Right lobe of liver (tissue), 6 donors: ENCODE measurements around the gene CCNB1IP1. TPM values are rescaled to one million over a fixed set of nuclear protein-coding genes. Genes with fewer than 3 reads are reported as not detected.

Source experiments
- ATAC-seq, 4 donors: fragments of 200-7000 bp; cut with Tn5 transposase; one replicate each; pipeline ENCODE4 v1.9.1; 2020; ENCODE audit warnings: mild to moderate bottlenecking in 4 of 4, moderate library complexity in 4 of 4
- DNase-seq, 3 donors: peaks; one replicate each; pipeline ENCODE4 v3.0.0-alpha.2; 2020
- H3K27ac ChIP-seq, 3 donors: fragments of 200-600 bp; one replicate each; pipeline ENCODE4 v1.8.0; 2022
- H3K27me3 ChIP-seq, 2 donors: fragments of 200-600 bp; one replicate each; pipeline ENCODE4 v1.8.0; 2022
- H3K36me3 ChIP-seq, 4 donors: fragments of 200-600 bp; sonication (generic) in 1 of 4; one replicate each; pipeline versions ENCODE4 v1.5.1 to v1.8.0; 2017 to 2022; ENCODE audit warnings: control low read depth in 1 of 4
- H3K4me1 ChIP-seq, 4 donors: fragments of 200-600 bp; sonication (generic) in 1 of 4; one replicate each; pipeline versions ENCODE4 v1.5.1 to v1.8.0; 2017 to 2022; ENCODE audit warnings: control low read depth in 1 of 4
- H3K4me3 ChIP-seq, 3 donors: fragments of 200-600 bp; one replicate each; pipeline ENCODE4 v1.8.0; 2022
- H3K9me3 ChIP-seq, 4 donors: fragments of 200-600 bp; sonication (generic) in 1 of 4; one replicate each; pipeline versions ENCODE4 v1.5.1 to v1.8.0; 2017 to 2022; ENCODE audit warnings: control low read depth in 1 of 4
- POLR2A ChIP-seq: fragments of 450-650 bp; IDR thresholded peaks from one replicate; pipeline ENCODE4 v1.6.1; 2017; ENCODE audit warnings: antibody characterized with exemption, mild to moderate bottlenecking
- WGBS: methylation state at CpG from one replicate; pipeline ENCODE4 v1.1.6; 2018; ENCODE audit warnings: low coverage, low lambda C conversion rate; ENCODE audit not compliant: insufficient coverage; ENCODE audit errors: missing lambda C conversion rate; 5-methylcytosine and 5-hydroxymethylcytosine counted together
- intact Hi-C, 2 donors: fragments of 100-400 bp; cut with DNase I; formaldehyde crosslinking; loops; one replicate each; pipeline versions ENCODE4 v1.11.2 to v1.14.1; 2022
- total RNA-seq, 6 experiments: library from RNA; depleted of rRNA in 2 of 6; stranded (reverse); fragments of >200 nt in 2 of 6; fragmentation: NEBNext Ultra II Directional in 3 of 6; extraction: Animal tissue kit (Norgen Biotek cat#: 25700) in 3 of 6; gene quantifications; one replicate each; pipeline versions ENCODE4 v1.1.0 to v1.2.4, GENCODE V29; 2016 to 2023
- TF ChIP-seq, protein P1 (sequence below), 4 donors: fragments of 200-600 bp in 3 of 4; fragments of 450-650 bp in 1 of 4; IDR thresholded peaks; one replicate each; pipeline versions ENCODE4 v1.5.1 to v1.8.0; 2016 to 2022; ENCODE audit warnings: antibody characterized with exemption in 4 of 4, mild to moderate bottlenecking in 2 of 4
- donor health status: DM: no; HTN: yes; CAD: no.
- donor health status: DM: no; HTN: no; CAD: no.
- donor health status: DM: no; HTN: no; CAD: no.
- donor health status: DM: no; HTN: yes; CAD: no.
- donor health status: DM: no; HTN: yes; CAD: no.

Gene CCNB1IP1
- total RNA-seq, 6 experiments from 2014 or later, result 15.7 to 55.5 (median 24.9) TPM

DNA sequence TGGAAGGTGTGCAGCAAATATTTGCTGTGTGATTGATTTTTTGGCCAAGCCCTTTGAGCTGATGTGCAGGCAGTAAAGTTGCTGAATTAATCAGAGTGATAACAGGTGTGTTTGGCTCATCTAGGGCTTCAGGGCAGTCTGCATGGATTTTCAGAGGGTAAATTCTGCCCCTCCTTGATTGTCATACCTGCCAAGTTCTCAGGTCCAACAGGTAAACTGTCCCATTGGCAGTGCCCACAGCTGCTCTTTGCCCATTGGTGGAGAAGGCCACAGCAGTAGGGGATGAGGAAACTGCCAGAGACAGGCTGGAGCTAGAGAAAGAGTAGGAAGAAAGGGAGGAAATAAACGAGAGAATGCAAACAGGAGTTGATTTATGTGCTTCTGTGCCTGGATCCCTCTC lies 46.7 kb upstream of the CCNB1IP1 start:
- DNase-seq (no peak), ATAC-seq (peak in 2 of 4 donors; percentile 15 to 67)
- intact Hi-C loops, result no loop called here
- Histone ChIP-seq H3K27me3 (no peaks in the 10 kb centered on the region), H3K36me3 (peaks cover 6 to 79% (median 45%) of the 10 kb centered on the region in 4 donors), H3K4me1 (peaks cover 0 to 30% (median 0%) of the 10 kb centered on the region in 4 donors), H3K27ac (no peak overlapping the region), H3K9me3 (no peaks in the 10 kb centered on the region), H3K4me3 (no peak overlapping the region)
- TF ChIP-seq, protein P1, sequence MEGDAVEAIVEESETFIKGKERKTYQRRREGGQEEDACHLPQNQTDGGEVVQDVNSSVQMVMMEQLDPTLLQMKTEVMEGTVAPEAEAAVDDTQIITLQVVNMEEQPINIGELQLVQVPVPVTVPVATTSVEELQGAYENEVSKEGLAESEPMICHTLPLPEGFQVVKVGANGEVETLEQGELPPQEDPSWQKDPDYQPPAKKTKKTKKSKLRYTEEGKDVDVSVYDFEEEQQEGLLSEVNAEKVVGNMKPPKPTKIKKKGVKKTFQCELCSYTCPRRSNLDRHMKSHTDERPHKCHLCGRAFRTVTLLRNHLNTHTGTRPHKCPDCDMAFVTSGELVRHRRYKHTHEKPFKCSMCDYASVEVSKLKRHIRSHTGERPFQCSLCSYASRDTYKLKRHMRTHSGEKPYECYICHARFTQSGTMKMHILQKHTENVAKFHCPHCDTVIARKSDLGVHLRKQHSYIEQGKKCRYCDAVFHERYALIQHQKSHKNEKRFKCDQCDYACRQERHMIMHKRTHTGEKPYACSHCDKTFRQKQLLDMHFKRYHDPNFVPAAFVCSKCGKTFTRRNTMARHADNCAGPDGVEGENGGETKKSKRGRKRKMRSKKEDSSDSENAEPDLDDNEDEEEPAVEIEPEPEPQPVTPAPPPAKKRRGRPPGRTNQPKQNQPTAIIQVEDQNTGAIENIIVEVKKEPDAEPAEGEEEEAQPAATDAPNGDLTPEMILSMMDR (IDR thresholded peaks at IDR 0.05), result no peak
- no peak for TF ChIP-seq POLR2A
- 14% methylated on average over 1 of the region's 1 CpG for WGBS

DNA sequence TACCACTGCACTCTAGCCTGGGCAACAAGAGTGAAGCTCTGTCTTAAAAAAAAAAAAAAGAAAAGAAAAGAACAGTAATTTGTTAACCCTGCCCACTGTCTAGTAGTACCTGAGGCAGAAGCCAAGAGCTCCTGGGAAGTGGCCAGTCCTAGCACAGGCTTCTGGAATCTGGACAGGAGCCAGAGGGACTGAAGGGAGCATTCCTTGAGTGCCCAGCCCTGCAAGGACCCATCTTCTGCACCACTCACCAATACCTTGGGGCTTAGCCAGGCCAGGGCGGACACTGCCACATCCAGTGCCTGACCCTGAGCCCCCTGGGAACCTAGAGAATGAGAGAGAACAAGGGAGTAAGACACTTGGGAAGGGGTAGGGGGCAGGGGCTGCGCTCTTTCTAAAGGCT lies 44.1 kb upstream of the CCNB1IP1 start:
- intact Hi-C loops, result no loop called here
- TF ChIP-seq, protein P1 (IDR thresholded peaks at IDR 0.05), result no peak
- TF ChIP-seq POLR2A, result no peak
- Histone ChIP-seq H3K27me3 (no peaks in the 10 kb centered on the region), H3K4me1 (peaks cover 0 to 30% (median 0%) of the 10 kb centered on the region in 4 donors), H3K27ac (no peak overlapping the region), H3K36me3 (peaks cover 11 to 78% (median 49%) of the 10 kb centered on the region in 4 donors), H3K4me3 (no peak overlapping the region), H3K9me3 (no peaks in the 10 kb centered on the region)
- ATAC-seq (no peak), DNase-seq (no peak)
- no CpG with 5 or more reads among the region's 2 CpGs for WGBS

DNA sequence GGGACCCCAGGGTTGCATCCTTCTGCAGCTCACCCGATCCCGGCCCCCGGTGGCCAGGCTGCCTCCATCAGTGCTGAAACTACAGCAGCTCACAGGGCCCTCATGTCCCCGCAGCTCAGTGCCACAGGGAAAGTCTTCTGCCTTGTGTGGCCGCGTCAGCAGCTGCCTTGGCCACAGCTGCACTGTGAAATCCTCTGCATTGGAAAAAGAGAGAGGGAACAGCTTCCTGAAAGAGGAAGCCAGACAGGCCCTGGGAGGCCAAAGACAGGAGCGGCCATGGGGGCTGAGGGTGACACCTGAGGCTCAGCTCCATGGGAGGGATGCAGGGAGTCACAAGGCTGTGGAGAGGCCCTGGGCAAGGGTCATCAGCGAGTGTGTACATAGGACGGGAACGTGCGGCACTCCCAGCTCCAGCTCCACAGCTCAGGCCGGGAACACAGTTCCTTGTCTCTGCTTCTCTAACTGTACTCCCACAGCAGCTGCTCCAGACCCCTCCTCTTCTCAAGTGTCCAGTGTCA lies 43.1 kb upstream of the CCNB1IP1 start:
- no CpG with 5 or more reads among the region's 12 CpGs for WGBS
- Histone ChIP-seq H3K9me3 (no peaks in the 10 kb centered on the region), H3K36me3 (peaks cover 11 to 76% (median 49%) of the 10 kb centered on the region in 4 donors), H3K27ac (no peak overlapping the region), H3K27me3 (no peaks in the 10 kb centered on the region), H3K4me3 (no peak overlapping the region), H3K4me1 (peaks cover 0 to 30% (median 0%) of the 10 kb centered on the region in 4 donors)
- DNase-seq (peak in 2 of 3 donors; percentile 39 to 69), ATAC-seq (peak; percentile 68 to 83 (median 75))
- intact Hi-C loops, result no loop called here
- TF ChIP-seq, protein P1 (IDR thresholded peaks at IDR 0.05), result no peak
- TF ChIP-seq POLR2A, result no peak

DNA sequence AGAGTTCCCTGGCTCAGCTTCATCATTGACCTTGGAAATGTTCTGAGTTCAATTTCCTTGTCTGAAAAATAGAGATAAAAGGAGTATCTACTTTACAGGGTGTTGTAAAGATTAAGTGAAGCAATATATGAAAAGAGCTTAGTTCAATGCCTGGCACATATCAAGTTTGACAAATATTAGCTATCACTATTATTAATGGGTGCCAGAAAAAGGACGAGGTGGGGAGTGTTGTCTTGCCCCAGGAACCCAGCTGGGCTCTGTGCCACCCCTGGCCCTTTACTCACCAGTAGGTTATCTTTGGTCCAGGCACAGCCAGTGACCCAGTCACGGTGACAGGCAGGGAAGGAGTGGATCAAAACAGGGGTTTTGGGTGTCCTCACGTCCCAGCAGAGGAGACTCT lies 42.4 kb upstream of the CCNB1IP1 start:
- DNase-seq (peak in 2 of 3 donors; percentile 44 to 79), ATAC-seq (peak; percentile 28 to 73 (median 48))
- peaks cover 11 to 77% (median 52%) of the 10 kb centered on the region in 4 donors for H3K36me3 ChIP-seq
- TF ChIP-seq, protein P1 (IDR thresholded peaks at IDR 0.05), result no peak
- no peak for TF ChIP-seq POLR2A
- WGBS, result 41% methylated on average over 3 of the region's 3 CpGs
- peaks cover 0 to 28% (median 0%) of the 10 kb centered on the region in 4 donors for H3K4me1 ChIP-seq
- H3K27ac ChIP-seq, result no peak overlapping the region
- no peaks in the 10 kb centered on the region for H3K27me3 ChIP-seq
- no peaks in the 10 kb centered on the region for H3K9me3 ChIP-seq
- intact Hi-C loops, result no loop called here
- H3K4me3 ChIP-seq, result no peak overlapping the region
